PC-9 (cell line): ENCODE data around the gene TMC8. TPM values are rescaled to one million over a fixed set of nuclear protein-coding genes. Genes with fewer than 3 reads are reported as not detected.

Experiments used
- BruUV-seq: library from RNA; stranded (reverse); fragments of 400-500 nt; replicated peaks from 2 replicates; lab custom pipeline; 2021; lab: Mats Ljungman, UMichigan
- CTCF ChIA-PET: fragments of 300-600 bp; sonication (Branson Sonifier 250); formaldehyde crosslinking; loops from one replicate; lab custom pipeline; 2022; ENCODE audit warnings: antibody characterized with exemption; lab: Charles Lee
- POLR2A ChIA-PET: fragments of 300-600 bp; sonication (Branson Sonifier 250); formaldehyde crosslinking; loops from one replicate; lab custom pipeline; 2022; ENCODE audit warnings: antibody characterized with exemption; ENCODE audit not compliant: unreplicated experiment; lab: Charles Lee
- DNase-seq, 2 experiments: peaks; one replicate each; pipeline versions ENCODE4 v3.0.0 to v3.0.0-alpha.2; 2015 to 2022; ENCODE audit warnings: mixed read lengths in 1 of 2
- H2AFZ ChIP-seq: fragments of 200-600 bp; sonication (generic); 2 replicates; pipeline ENCODE4 v1.8.1; 2017; ENCODE audit warnings: antibody characterized with exemption
- H3F3A ChIP-seq: fragments of 200-600 bp; sonication (generic); 2 replicates; pipeline ENCODE4 v1.8.1; 2017; ENCODE audit warnings: antibody characterized with exemption, mild to moderate bottlenecking, low read depth; ENCODE audit not compliant: insufficient read depth
- H3K27ac ChIP-seq: fragments of 200-600 bp; sonication (generic); 2 replicates; pipeline ENCODE4 v1.6.1; 2016; ENCODE audit warnings: mixed run types
- H3K27me3 ChIP-seq: fragments of 200-600 bp; sonication (generic); 2 replicates; pipeline ENCODE4 v1.6.1; 2016; ENCODE audit warnings: low read depth, mixed run types; ENCODE audit not compliant: insufficient read depth
- H3K36me3 ChIP-seq: fragments of 200-600 bp; sonication (generic); 2 replicates; pipeline ENCODE4 v1.6.1; 2016; ENCODE audit warnings: low read depth, mixed run types
- H3K4me1 ChIP-seq: fragments of 200-600 bp; sonication (generic); replicated peaks from 2 replicates; pipeline ENCODE4 v1.6.1; 2016; ENCODE audit warnings: mixed run types; ENCODE audit not compliant: insufficient read depth
- H3K4me2 ChIP-seq: fragments of 200-600 bp; sonication (generic); 2 replicates; pipeline ENCODE4 v1.6.1; 2017; ENCODE audit warnings: mixed run types
- H3K4me3 ChIP-seq: fragments of 200-600 bp; sonication (generic); 2 replicates; pipeline ENCODE4 v1.6.1; 2016; ENCODE audit warnings: mixed run types
- H3K79me2 ChIP-seq: fragments of 200-600 bp; sonication (generic); 2 replicates; pipeline ENCODE4 v1.6.1; 2017; ENCODE audit warnings: low read depth, mixed run types
- H3K9me2 ChIP-seq: fragments of 200-600 bp; sonication (generic); 2 replicates; pipeline ENCODE4 v1.8.1; 2017; ENCODE audit warnings: mild to moderate bottlenecking; ENCODE audit not compliant: insufficient read depth
- H3K9me3 ChIP-seq: fragments of 200-600 bp; sonication (generic); 2 replicates; pipeline ENCODE4 v1.8.1; 2016; ENCODE audit warnings: low read depth; ENCODE audit not compliant: insufficient read depth
- H4K20me1 ChIP-seq: fragments of 200-600 bp; sonication (generic); 2 replicates; pipeline ENCODE4 v1.8.1; 2017; ENCODE audit not compliant: insufficient read depth
- EZH2 ChIP-seq: fragments of 200-600 bp; sonication (generic); IDR thresholded peaks from 2 replicates; pipeline ENCODE4 v1.8.0; 2017; ENCODE audit warnings: antibody characterized with exemption, low read depth
- intact Hi-C: fragments of 100-400 bp; cut with micrococcal nuclease; formaldehyde crosslinking; loops from one replicate; pipeline ENCODE4 v1.10.0; 2022; ENCODE audit not compliant: unreplicated experiment
- total RNA-seq: library from RNA; stranded (reverse); gene quantifications from 2 replicates; pipeline ENCODE4 v1.2.3, GENCODE V29; 2021
- TF ChIP-seq, protein P1 (sequence below): fragments of 200-600 bp; sonication (generic); conservative IDR thresholded peaks from 2 replicates; pipeline ENCODE4 v1.6.1; 2017; ENCODE audit warnings: mixed run types, antibody characterized with exemption, mild to moderate bottlenecking, moderate library complexity

TMC8 gene
- total RNA-seq, 1 experiment from 2014 or later = 1.9 TPM

DNA sequence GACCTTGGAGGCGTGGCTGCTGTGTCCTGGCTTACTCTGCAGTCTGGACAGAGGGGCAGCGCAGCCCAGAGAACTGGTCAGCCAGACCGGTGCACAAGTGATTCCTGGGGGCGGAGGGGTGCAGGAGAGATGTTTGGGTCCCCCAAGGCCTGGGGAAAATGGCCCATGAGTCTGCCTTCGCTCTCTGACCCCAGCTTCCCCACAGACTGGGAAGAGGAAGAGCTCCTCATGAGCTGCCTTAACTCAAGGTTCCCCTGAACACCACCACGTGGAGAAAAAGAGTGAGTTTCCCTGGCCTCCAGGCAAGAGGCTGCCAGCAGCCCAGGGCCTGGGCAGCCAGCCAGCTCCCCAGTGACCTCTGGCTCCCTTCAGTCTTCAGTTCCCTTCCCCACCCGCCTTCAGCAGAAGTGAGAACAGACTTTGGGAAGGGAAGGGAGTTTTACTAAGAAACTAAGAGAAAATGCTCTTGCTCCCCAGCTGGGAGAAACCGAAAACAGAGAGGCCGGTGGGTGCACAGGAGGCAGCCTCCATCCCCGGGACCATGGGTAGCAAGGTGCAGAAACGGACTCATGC lies 13.7 kb downstream of the TMC8 start:
- no peak overlapping the region for H2AFZ ChIP-seq

DNA sequence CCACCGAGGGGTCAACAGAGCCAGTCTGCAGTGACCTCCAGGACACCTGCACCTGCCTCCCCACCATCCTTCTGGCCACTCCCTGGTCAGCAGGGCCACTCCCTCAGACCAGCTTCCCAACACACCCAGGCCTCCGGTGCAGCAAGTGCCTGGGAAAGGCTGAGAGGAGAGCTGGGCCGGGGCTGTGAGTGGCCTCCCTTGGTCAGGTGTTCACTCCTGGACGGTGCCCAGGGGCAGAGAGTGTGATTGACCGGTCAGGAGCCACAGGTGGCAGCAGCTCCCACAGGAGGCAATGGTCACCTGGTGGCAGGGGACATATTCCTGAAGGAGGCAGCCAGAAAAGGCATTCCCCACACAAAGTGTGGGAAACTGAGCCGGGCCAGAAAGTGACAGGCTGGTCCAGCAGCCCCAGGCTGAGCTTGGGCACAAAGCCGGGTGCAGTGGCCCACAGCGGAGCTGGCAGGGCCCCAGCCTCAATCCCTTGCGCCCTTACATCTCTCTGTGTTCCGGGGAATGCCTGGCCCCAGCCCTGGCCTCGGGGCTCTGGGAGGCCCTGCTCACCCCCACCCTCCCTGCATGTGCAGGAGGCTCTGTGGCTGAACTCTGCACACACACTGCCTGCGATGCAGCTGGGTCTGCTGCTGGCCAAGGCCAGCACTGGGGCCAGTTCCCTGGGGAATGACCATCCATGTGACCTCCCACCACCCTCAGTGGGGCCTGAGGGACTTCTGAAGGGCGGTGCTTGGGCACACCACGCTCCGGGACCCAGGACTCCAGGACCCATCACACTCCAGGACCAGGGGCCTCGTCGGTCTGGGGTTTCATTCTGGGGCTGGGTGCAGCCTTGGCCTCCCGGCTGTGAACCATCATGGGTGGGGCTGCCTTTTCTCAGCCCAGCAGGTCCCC lies 14.4 kb downstream of the TMC8 start:
- DNase-seq = peak; percentile 84 to 90
- no peaks in the 10 kb centered on the region for H3K9me3 ChIP-seq
- H3K4me1 ChIP-seq = peaks cover 53% of the 10 kb centered on the region
- H3K4me3 ChIP-seq = no peak overlapping the region; the same call in 1 of the 2 replicates
- no peak overlapping the region for H2AFZ ChIP-seq
- peaks cover 36% of the 10 kb centered on the region; the same call in 1 of the 2 replicates for H3F3A ChIP-seq
- ChIA-PET POLR2A (interaction anchor here (0.6 to 0.7 kb wide), 5 partner anchors 16 to 247 kb away, joined by 3 to 21 read pairs (median 4); no protein-coding TSS in a partner anchor), CTCF (interaction anchor here (1.4 to 1.8 kb wide), 2 partner anchors 29 to 60 kb away, joined by 4 to 6 read pairs; no protein-coding TSS in a partner anchor)
- no TSS peak for BruUV-seq
- no peaks in the 10 kb centered on the region for H4K20me1 ChIP-seq
- H3K4me2 ChIP-seq = peak overlapping the region; percentile 67
- H3K36me3 ChIP-seq = no peaks in the 10 kb centered on the region
- TF ChIP-seq, protein P1, sequence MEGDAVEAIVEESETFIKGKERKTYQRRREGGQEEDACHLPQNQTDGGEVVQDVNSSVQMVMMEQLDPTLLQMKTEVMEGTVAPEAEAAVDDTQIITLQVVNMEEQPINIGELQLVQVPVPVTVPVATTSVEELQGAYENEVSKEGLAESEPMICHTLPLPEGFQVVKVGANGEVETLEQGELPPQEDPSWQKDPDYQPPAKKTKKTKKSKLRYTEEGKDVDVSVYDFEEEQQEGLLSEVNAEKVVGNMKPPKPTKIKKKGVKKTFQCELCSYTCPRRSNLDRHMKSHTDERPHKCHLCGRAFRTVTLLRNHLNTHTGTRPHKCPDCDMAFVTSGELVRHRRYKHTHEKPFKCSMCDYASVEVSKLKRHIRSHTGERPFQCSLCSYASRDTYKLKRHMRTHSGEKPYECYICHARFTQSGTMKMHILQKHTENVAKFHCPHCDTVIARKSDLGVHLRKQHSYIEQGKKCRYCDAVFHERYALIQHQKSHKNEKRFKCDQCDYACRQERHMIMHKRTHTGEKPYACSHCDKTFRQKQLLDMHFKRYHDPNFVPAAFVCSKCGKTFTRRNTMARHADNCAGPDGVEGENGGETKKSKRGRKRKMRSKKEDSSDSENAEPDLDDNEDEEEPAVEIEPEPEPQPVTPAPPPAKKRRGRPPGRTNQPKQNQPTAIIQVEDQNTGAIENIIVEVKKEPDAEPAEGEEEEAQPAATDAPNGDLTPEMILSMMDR = no peak
- TF ChIP-seq EZH2 = no peak
- no peaks in the 10 kb centered on the region for H3K9me2 ChIP-seq
- no peaks in the 10 kb centered on the region for H3K79me2 ChIP-seq
- H3K27ac ChIP-seq = peak overlapping the region; percentile 93
- intact Hi-C loops = no loop called here
- no peaks in the 10 kb centered on the region for H3K27me3 ChIP-seq

More for the DNA sequence above, 13.7 kb downstream of the TMC8 start:
- CTCF ChIA-PET = interaction anchor here (1.4 to 1.8 kb wide), 2 partner anchors 30 to 59 kb away, joined by 4 to 6 read pairs; no protein-coding TSS in a partner anchor
- no peaks in the 10 kb centered on the region for H3K79me2 ChIP-seq
- no peaks in the 10 kb centered on the region for H3K36me3 ChIP-seq
- no peak overlapping the region; the same call in 1 of the 2 replicates for H3K4me3 ChIP-seq
- H3K9me2 ChIP-seq = no peaks in the 10 kb centered on the region
- peaks cover 53% of the 10 kb centered on the region for H3K4me1 ChIP-seq
- no peaks in the 10 kb centered on the region for H3K27me3 ChIP-seq
- POLR2A ChIA-PET = interaction anchor here (0.5 to 0.6 kb wide), 2 partner anchors 16 to 38 kb away, joined by 3 to 4 read pairs; no protein-coding TSS in a partner anchor
- peak overlapping the region; percentile 93 for H3K27ac ChIP-seq
- no TSS peak for BruUV-seq
- no peaks in the 10 kb centered on the region for H4K20me1 ChIP-seq
- DNase-seq = peak; percentile 70 to 75
- TF ChIP-seq, protein P1 = no peak
- TF ChIP-seq EZH2 = no peak
- H3K4me2 ChIP-seq = peak overlapping the region; percentile 67
- H3F3A ChIP-seq = peaks cover 43% of the 10 kb centered on the region; the same call in 1 of the 2 replicates
- no peaks in the 10 kb centered on the region for H3K9me3 ChIP-seq
- intact Hi-C loops = no loop called here

DNA sequence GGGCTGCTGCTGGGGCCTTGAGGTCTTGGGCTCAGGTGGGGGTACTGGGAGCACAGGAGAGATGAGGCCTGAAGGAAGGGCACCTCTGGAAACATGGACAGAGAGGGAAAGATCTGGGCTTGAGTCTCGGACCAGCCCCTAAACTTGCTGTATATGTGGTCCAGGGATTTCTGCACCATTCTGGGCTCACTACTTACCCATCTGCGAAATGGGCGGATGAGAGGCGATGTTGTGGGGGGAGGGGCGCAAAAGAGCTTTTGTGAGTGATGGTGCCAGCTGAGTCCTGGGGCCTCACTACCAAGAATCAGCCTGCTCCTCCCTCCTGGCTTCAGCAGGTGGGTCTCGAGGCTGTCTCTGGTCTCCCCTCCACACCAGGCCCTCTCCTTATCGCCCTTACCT lies 15.9 kb downstream of the TMC8 start:
- ChIA-PET CTCF (no interaction called here), POLR2A (no interaction called here)
- no peaks in the 10 kb centered on the region for H3K27me3 ChIP-seq
- intact Hi-C loops = no loop called here
- no TSS peak for BruUV-seq
- no peak overlapping the region for H3K4me3 ChIP-seq
- H2AFZ ChIP-seq = no peak overlapping the region
- DNase-seq = no peak
- no peak overlapping the region for H3K4me2 ChIP-seq
- no peaks in the 10 kb centered on the region for H4K20me1 ChIP-seq
- peaks cover 44% of the 10 kb centered on the region for H3K4me1 ChIP-seq
- no peaks in the 10 kb centered on the region for H3K9me3 ChIP-seq
- no peak overlapping the region for H3K27ac ChIP-seq
- TF ChIP-seq EZH2 = no peak
- TF ChIP-seq, protein P1 = no peak
- H3K9me2 ChIP-seq = no peaks in the 10 kb centered on the region
- no peaks in the 10 kb centered on the region for H3K79me2 ChIP-seq
- no peaks in the 10 kb centered on the region for H3K36me3 ChIP-seq
- H3F3A ChIP-seq = peaks cover 34% of the 10 kb centered on the region; the same call in 1 of the 2 replicates
